A673 (cell line): ENCODE measurements around the gene SLC8A2.

Source experiments
- EZH2 ChIP-seq: fragments of 200-600 bp; sonication (generic); IDR thresholded peaks from 2 replicates; pipeline ENCODE4 v1.6.1; 2017; ENCODE audit warnings: borderline replicate concordance, low read depth, mild to moderate bottlenecking, mixed read lengths, antibody characterized with exemption, low read length; ENCODE audit not compliant: poor library complexity, severe bottlenecking
- TF ChIP-seq, protein P1 (sequence below): fragments of 300-800, 200-600 bp; sonication (generic); conservative IDR thresholded peaks from 2 replicates; pipeline ENCODE4 v1.5.1; 2017; ENCODE audit warnings: low read depth, mild to moderate bottlenecking, antibody characterized with exemption, low read length, moderate library complexity, mixed read lengths

DNA sequence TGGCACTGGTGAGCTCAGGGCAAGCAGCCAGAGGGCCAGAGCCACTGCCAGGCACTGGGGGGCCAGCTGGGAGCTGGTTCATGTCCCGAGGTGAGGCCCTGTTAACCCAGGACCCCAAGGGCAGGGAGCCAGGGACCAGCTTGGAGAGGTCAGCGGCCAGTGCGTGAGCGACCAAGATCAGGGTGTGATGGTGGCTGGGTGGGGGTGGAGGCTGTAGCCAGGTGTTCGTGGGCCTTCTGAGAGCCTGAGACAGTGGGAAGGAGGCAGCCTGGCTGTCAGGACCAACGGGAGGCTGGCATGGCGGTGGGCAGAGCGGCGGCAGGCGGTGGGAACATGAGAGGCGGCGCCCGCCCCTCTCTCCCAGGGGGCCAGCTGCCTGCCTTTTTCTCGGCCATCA is 20.4 kb upstream of the SLC8A2 start:
- TF ChIP-seq, protein P1, sequence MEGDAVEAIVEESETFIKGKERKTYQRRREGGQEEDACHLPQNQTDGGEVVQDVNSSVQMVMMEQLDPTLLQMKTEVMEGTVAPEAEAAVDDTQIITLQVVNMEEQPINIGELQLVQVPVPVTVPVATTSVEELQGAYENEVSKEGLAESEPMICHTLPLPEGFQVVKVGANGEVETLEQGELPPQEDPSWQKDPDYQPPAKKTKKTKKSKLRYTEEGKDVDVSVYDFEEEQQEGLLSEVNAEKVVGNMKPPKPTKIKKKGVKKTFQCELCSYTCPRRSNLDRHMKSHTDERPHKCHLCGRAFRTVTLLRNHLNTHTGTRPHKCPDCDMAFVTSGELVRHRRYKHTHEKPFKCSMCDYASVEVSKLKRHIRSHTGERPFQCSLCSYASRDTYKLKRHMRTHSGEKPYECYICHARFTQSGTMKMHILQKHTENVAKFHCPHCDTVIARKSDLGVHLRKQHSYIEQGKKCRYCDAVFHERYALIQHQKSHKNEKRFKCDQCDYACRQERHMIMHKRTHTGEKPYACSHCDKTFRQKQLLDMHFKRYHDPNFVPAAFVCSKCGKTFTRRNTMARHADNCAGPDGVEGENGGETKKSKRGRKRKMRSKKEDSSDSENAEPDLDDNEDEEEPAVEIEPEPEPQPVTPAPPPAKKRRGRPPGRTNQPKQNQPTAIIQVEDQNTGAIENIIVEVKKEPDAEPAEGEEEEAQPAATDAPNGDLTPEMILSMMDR, result no peak
- TF ChIP-seq EZH2, result no peak
